WI38 (cell line): ENCODE results near the gene LUC7L3.

Experiments
- H3K4me3 ChIP-seq: 2 replicates; pipeline ENCODE4 v1.5.1; 2011; ENCODE audit warnings: low read depth, mild to moderate bottlenecking, control low read depth, low read length
- TF ChIP-seq, protein P1 (sequence below): IDR thresholded peaks from 2 replicates; pipeline ENCODE4 v1.5.1; 2012; ENCODE audit warnings: low read depth, mild to moderate bottlenecking, control low read depth, low read length

The LUC7L3 gene

GRCh38 chr17:50749245-50749644 is 29.8 kb downstream of the LUC7L3 start:
- TF ChIP-seq, protein P1, sequence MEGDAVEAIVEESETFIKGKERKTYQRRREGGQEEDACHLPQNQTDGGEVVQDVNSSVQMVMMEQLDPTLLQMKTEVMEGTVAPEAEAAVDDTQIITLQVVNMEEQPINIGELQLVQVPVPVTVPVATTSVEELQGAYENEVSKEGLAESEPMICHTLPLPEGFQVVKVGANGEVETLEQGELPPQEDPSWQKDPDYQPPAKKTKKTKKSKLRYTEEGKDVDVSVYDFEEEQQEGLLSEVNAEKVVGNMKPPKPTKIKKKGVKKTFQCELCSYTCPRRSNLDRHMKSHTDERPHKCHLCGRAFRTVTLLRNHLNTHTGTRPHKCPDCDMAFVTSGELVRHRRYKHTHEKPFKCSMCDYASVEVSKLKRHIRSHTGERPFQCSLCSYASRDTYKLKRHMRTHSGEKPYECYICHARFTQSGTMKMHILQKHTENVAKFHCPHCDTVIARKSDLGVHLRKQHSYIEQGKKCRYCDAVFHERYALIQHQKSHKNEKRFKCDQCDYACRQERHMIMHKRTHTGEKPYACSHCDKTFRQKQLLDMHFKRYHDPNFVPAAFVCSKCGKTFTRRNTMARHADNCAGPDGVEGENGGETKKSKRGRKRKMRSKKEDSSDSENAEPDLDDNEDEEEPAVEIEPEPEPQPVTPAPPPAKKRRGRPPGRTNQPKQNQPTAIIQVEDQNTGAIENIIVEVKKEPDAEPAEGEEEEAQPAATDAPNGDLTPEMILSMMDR = no peak
- H3K4me3 ChIP-seq = no peak overlapping the region

DNA sequence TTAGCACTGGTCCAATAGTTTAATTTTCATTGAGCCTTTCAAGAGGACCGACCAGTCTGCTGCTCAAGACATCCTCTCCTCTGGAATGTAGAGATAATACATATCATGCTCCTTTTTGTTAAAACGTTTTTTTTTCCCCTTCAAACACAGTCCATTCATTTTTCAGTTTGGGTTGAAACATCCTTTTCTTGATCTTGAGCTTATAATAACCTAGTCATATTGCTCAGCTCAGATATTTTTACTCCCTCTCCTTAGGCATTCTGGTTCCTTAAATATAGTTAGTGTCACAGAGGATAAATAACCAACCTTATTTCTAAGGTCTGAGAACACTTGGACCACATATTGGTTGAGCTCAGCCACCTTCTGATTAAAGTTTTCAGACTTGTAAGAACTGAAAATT is 35.1 kb downstream of the LUC7L3 start:
- no peak overlapping the region for H3K4me3 ChIP-seq
- TF ChIP-seq, protein P1 = no peak

- TF ChIP-seq, protein P1 = no peak
- H3K4me3 ChIP-seq = no peak overlapping the region
These were observed 39.1 kb downstream of the LUC7L3 start for GRCh38 chr17:50758524-50758923.

- H3K4me3 ChIP-seq = no peak overlapping the region
- TF ChIP-seq, protein P1 = no peak
These were observed 39.7 kb downstream of the LUC7L3 start for GRCh38 chr17:50758989-50759544.

GRCh38 chr17:50762177-50762576 is 42.8 kb downstream of the LUC7L3 start:
- no peak overlapping the region for H3K4me3 ChIP-seq
- TF ChIP-seq, protein P1 = no peak

GRCh38 chr17:50763716-50764475 is 44.5 kb downstream of the LUC7L3 start:
- TF ChIP-seq, protein P1 = no peak
- no peak overlapping the region for H3K4me3 ChIP-seq

GRCh38 chr17:50764734-50765149 is 45.3 kb downstream of the LUC7L3 start:
- TF ChIP-seq, protein P1 = no peak
- H3K4me3 ChIP-seq = no peak overlapping the region
